ENCODE measurements around the gene ARFGEF3.

The ARFGEF3 gene

DNA sequence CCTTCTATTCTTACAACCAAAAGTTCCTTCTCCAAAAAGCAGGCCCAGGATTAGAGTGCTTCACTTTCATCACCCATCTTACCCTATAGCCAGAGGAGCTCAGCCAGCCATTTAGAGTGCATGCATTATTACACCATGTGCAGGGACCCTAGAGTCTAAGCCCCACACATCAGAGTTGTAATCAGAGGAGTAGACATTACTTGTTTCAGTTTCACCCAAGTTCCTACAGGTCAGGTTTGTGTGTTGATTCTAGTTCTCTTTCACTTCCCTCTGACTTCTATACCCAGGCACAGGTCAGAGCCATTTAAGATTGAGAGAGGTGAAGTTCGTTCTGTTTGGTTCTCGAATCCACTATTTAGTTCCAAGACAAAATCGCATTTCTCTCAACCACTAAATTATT is 16.3 kb upstream of the ARFGEF3 start:
- no peaks in the 10 kb centered on the region for H3K4me1 ChIP-seq (ENCODE audit: control extremely low read depth in 1 of 4, control insufficient read depth in 4 of 4, insufficient read depth in 4 of 4, low read length in 3 of 4)
- ChIA-PET CTCF (no interaction called here), POLR2A (no interaction called here)
- H3K4me3 ChIP-seq (ENCODE audit: control insufficient read depth in 1 of 7, extremely low read depth in 1 of 7, insufficient read depth in 4 of 7, low read depth in 2 of 7, low read length in 6 of 7) = no peak overlapping the region
- WGBS (ENCODE audit: insufficient coverage) = no CpG with 5 or more reads among the region's 3 CpGs
- no peak for DNase-seq
- no peaks in the 10 kb centered on the region for H3K36me3 ChIP-seq (ENCODE audit: control insufficient read depth in 4 of 4, insufficient read depth in 4 of 4, low read length in 3 of 4)
- peaks cover 0 to 2% (median 0%) of the 10 kb centered on the region in 5 experiments for H3K27me3 ChIP-seq (replicated peaks in 2 of 5; ENCODE audit: control insufficient read depth in 4 of 5, insufficient read depth in 5 of 5, low read length in 4 of 5)
- H3K27ac ChIP-seq (ENCODE audit: insufficient read depth in 1 of 2, low read depth in 1 of 2, low read length in 2 of 2, poor library complexity in 1 of 2, severe bottlenecking in 2 of 2) = no peak overlapping the region
- no peaks in the 10 kb centered on the region for H3K9me3 ChIP-seq (ENCODE audit: control extremely low read depth in 1 of 5, control insufficient read depth in 4 of 5, insufficient read depth in 2 of 5, low read depth in 1 of 5, low read length in 4 of 5)

- ChIA-PET CTCF (no interaction called here), POLR2A (no interaction called here)
- Histone ChIP-seq H3K9me3 (ENCODE audit: control extremely low read depth in 1 of 5, control insufficient read depth in 4 of 5, insufficient read depth in 2 of 5, low read depth in 1 of 5, low read length in 4 of 5) (no peaks in the 10 kb centered on the region), H3K4me3 (ENCODE audit: control insufficient read depth in 1 of 7, extremely low read depth in 1 of 7, insufficient read depth in 4 of 7, low read depth in 2 of 7, low read length in 6 of 7) (no peak overlapping the region), H3K4me1 (ENCODE audit: control extremely low read depth in 1 of 4, control insufficient read depth in 4 of 4, insufficient read depth in 4 of 4, low read length in 3 of 4) (no peaks in the 10 kb centered on the region), H3K27me3 (replicated peaks in 2 of 5; ENCODE audit: control insufficient read depth in 4 of 5, insufficient read depth in 5 of 5, low read length in 4 of 5) (peaks cover 0 to 2% (median 0%) of the 10 kb centered on the region in 5 experiments), H3K36me3 (ENCODE audit: control insufficient read depth in 4 of 4, insufficient read depth in 4 of 4, low read length in 3 of 4) (no peaks in the 10 kb centered on the region), H3K27ac (ENCODE audit: insufficient read depth in 1 of 2, low read depth in 1 of 2, low read length in 2 of 2, poor library complexity in 1 of 2, severe bottlenecking in 2 of 2) (no peak overlapping the region)
- no peak for DNase-seq
- 94% methylated on average over 3 of the region's 5 CpGs for WGBS (ENCODE audit: insufficient coverage)
These were observed 15.2 kb upstream of the ARFGEF3 start for GRCh38 chr6:138146544-138146943.

GRCh38 chr6:138155443-138155842 is 6.3 kb upstream of the ARFGEF3 start:
- peaks cover 0 to 9% (median 2%) of the 10 kb centered on the region in 5 experiments for H3K9me3 ChIP-seq (ENCODE audit: control extremely low read depth in 1 of 5, control insufficient read depth in 4 of 5, insufficient read depth in 2 of 5, low read depth in 1 of 5, low read length in 4 of 5)
- DNase-seq = no peak
- no peak overlapping the region for H3K27ac ChIP-seq (ENCODE audit: insufficient read depth in 1 of 2, low read depth in 1 of 2, low read length in 2 of 2, poor library complexity in 1 of 2, severe bottlenecking in 2 of 2)
- H3K36me3 ChIP-seq (ENCODE audit: control insufficient read depth in 4 of 4, insufficient read depth in 4 of 4, low read length in 3 of 4) = no peaks in the 10 kb centered on the region
- no peak overlapping the region for H3K4me3 ChIP-seq (ENCODE audit: control insufficient read depth in 1 of 7, extremely low read depth in 1 of 7, insufficient read depth in 4 of 7, low read depth in 2 of 7, low read length in 6 of 7)
- ChIA-PET CTCF (interaction anchor here (0.7 kb wide), 1 partner anchor 1061 kb away, joined by 3 read pairs; no protein-coding TSS in a partner anchor), POLR2A (no interaction called here)
- peaks cover 1 to 23% (median 7%) of the 10 kb centered on the region in 5 experiments for H3K27me3 ChIP-seq (replicated peaks in 2 of 5; ENCODE audit: control insufficient read depth in 4 of 5, insufficient read depth in 5 of 5, low read length in 4 of 5)
- H3K4me1 ChIP-seq (ENCODE audit: control extremely low read depth in 1 of 4, control insufficient read depth in 4 of 4, insufficient read depth in 4 of 4, low read length in 3 of 4) = no peaks in the 10 kb centered on the region
- WGBS (ENCODE audit: insufficient coverage) = 100% methylated on average over 1 of the region's 1 CpG

DNA sequence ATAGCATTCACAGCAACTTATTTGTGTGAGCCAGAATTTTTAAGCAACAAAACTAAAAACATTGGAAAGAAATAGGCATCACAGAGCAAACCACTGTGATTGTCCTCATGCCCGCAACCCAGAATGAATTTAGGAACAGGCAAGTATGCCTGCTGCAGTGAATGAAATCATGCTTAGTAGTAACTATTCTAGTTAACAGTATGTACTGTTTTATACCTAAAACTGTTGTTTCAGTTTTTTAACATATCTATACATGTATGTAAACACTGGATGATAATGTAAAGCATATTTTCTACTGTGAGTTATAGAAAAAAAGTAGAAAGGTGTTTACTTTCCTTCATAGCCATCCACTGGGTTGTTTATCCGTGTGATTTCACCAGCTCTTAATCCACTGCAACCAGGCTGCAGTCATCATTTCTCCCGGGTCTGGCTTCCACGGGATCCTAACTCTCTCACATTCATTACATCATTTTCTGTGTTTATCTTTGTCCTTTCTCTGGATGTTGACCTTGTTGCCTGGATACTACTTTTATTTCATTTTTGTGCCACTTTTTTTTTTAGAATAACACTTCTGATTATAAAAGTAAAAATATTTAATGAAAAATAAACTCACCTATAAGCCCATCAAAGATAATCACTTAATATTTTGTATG is 3.6 kb upstream of the ARFGEF3 start:
- DNase-seq = no peak
- H3K36me3 ChIP-seq (ENCODE audit: control insufficient read depth in 4 of 4, insufficient read depth in 4 of 4, low read length in 3 of 4) = no peaks in the 10 kb centered on the region
- ChIA-PET POLR2A (no interaction called here), CTCF (no interaction called here)
- H3K4me3 ChIP-seq (ENCODE audit: control insufficient read depth in 1 of 7, extremely low read depth in 1 of 7, insufficient read depth in 4 of 7, low read depth in 2 of 7, low read length in 6 of 7) = no peak overlapping the region
- peaks cover 0 to 20% (median 16%) of the 10 kb centered on the region in 4 experiments for H3K4me1 ChIP-seq (ENCODE audit: control extremely low read depth in 1 of 4, control insufficient read depth in 4 of 4, insufficient read depth in 4 of 4, low read length in 3 of 4)
- peaks cover 9 to 47% (median 17%) of the 10 kb centered on the region in 5 experiments for H3K27me3 ChIP-seq (replicated peaks in 2 of 5; ENCODE audit: control insufficient read depth in 4 of 5, insufficient read depth in 5 of 5, low read length in 4 of 5)
- WGBS (ENCODE audit: insufficient coverage) = 80% methylated on average over 2 of the region's 4 CpGs
- no peak overlapping the region for H3K27ac ChIP-seq (ENCODE audit: insufficient read depth in 1 of 2, low read depth in 1 of 2, low read length in 2 of 2, poor library complexity in 1 of 2, severe bottlenecking in 2 of 2)
- H3K9me3 ChIP-seq (ENCODE audit: control extremely low read depth in 1 of 5, control insufficient read depth in 4 of 5, insufficient read depth in 2 of 5, low read depth in 1 of 5, low read length in 4 of 5) = peaks cover 0 to 6% (median 2%) of the 10 kb centered on the region in 5 experiments

DNA sequence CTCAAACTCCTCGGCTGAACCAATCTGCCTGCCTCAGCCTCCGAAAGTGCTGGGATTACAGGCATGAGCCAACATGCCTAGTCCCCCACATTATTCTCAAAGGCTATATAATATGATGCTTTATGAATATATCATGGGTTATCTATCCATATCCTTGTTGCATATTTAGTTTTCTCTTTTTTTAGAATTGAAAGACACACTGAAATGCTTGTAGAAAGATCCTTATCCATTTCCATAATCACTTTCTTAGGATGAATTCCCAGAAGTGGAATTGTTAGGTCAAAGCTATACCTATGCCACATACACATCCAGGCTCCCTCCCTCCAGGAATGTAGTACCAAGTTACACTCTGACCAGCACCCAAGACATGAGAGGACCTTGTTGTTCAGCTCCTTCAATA is 2.5 kb upstream of the ARFGEF3 start:
- H3K4me3 ChIP-seq (ENCODE audit: control insufficient read depth in 1 of 7, extremely low read depth in 1 of 7, insufficient read depth in 4 of 7, low read depth in 2 of 7, low read length in 6 of 7) = no peak overlapping the region
- no peak for DNase-seq
- WGBS (ENCODE audit: insufficient coverage) = no CpG with 5 or more reads among the region's 2 CpGs
- POLR2A ChIA-PET = no interaction called here
- CTCF ChIA-PET = no interaction called here
- no peak overlapping the region for H3K27ac ChIP-seq (ENCODE audit: insufficient read depth in 1 of 2, low read depth in 1 of 2, low read length in 2 of 2, poor library complexity in 1 of 2, severe bottlenecking in 2 of 2)
- peaks cover 0 to 20% (median 16%) of the 10 kb centered on the region in 4 experiments for H3K4me1 ChIP-seq (ENCODE audit: control extremely low read depth in 1 of 4, control insufficient read depth in 4 of 4, insufficient read depth in 4 of 4, low read length in 3 of 4)
- H3K27me3 ChIP-seq (replicated peaks in 2 of 5; ENCODE audit: control insufficient read depth in 4 of 5, insufficient read depth in 5 of 5, low read length in 4 of 5) = peaks cover 16 to 59% (median 28%) of the 10 kb centered on the region in 5 experiments
- H3K36me3 ChIP-seq (ENCODE audit: control insufficient read depth in 4 of 4, insufficient read depth in 4 of 4, low read length in 3 of 4) = no peaks in the 10 kb centered on the region
- H3K9me3 ChIP-seq (ENCODE audit: control extremely low read depth in 1 of 5, control insufficient read depth in 4 of 5, insufficient read depth in 2 of 5, low read depth in 1 of 5, low read length in 4 of 5) = no peaks in the 10 kb centered on the region

- Histone ChIP-seq H3K4me3 (ENCODE audit: control insufficient read depth in 1 of 7, extremely low read depth in 1 of 7, insufficient read depth in 4 of 7, low read depth in 2 of 7, low read length in 6 of 7) (peak overlapping the region in 3 of 7 experiments; percentile 63 to 82 (median 67)), H3K27ac (ENCODE audit: insufficient read depth in 1 of 2, low read depth in 1 of 2, low read length in 2 of 2, poor library complexity in 1 of 2, severe bottlenecking in 2 of 2) (no peak overlapping the region), H3K27me3 (replicated peaks in 2 of 5; ENCODE audit: control insufficient read depth in 4 of 5, insufficient read depth in 5 of 5, low read length in 4 of 5) (peaks cover 17 to 62% (median 28%) of the 10 kb centered on the region in 5 experiments), H3K4me1 (ENCODE audit: control extremely low read depth in 1 of 4, control insufficient read depth in 4 of 4, insufficient read depth in 4 of 4, low read length in 3 of 4) (peaks cover 0 to 20% (median 16%) of the 10 kb centered on the region in 4 experiments), H3K9me3 (ENCODE audit: control extremely low read depth in 1 of 5, control insufficient read depth in 4 of 5, insufficient read depth in 2 of 5, low read depth in 1 of 5, low read length in 4 of 5) (peaks cover 0 to 5% (median 0%) of the 10 kb centered on the region in 5 experiments), H3K36me3 (ENCODE audit: control insufficient read depth in 4 of 4, insufficient read depth in 4 of 4, low read length in 3 of 4) (no peaks in the 10 kb centered on the region)
- CTCF ChIA-PET = no interaction called here
- POLR2A ChIA-PET = interaction anchor here (0.6 kb wide), 1 partner anchor 1305 kb away, joined by 3 read pairs; no protein-coding TSS in a partner anchor
- no peak for DNase-seq
- 74% methylated on average over 7 of the region's 11 CpGs for WGBS (ENCODE audit: insufficient coverage)
These were observed 1.2 kb upstream of the ARFGEF3 start for GRCh38 chr6:138160329-138161087.

DNA sequence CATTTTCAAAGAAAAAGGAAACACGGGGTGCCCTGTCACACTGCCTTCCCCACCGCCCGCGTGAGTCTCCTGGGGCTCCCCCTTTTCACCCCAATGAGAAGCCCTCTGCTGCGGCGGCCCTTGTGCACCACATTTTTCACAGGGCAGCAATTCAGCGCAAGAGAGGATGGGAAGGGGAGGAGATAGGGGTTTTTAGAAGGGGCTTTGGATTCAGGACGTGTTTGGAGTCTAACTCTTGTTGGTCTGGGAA is 726 bp upstream of the ARFGEF3 start:
- peak overlapping the region in 6 of 7 experiments; percentile 17 to 82 (median 53) for H3K4me3 ChIP-seq (ENCODE audit: control insufficient read depth in 1 of 7, extremely low read depth in 1 of 7, insufficient read depth in 4 of 7, low read depth in 2 of 7, low read length in 6 of 7)

More for the DNA sequence above, 726 bp upstream of the ARFGEF3 start:
- POLR2A ChIA-PET = no interaction called here
- Histone ChIP-seq H3K36me3 (ENCODE audit: control insufficient read depth in 4 of 4, insufficient read depth in 4 of 4, low read length in 3 of 4) (no peaks in the 10 kb centered on the region), H3K27me3 (replicated peaks in 2 of 5; ENCODE audit: control insufficient read depth in 4 of 5, insufficient read depth in 5 of 5, low read length in 4 of 5) (peaks cover 19 to 62% (median 28%) of the 10 kb centered on the region in 5 experiments), H3K27ac (ENCODE audit: insufficient read depth in 1 of 2, low read depth in 1 of 2, low read length in 2 of 2, poor library complexity in 1 of 2, severe bottlenecking in 2 of 2) (no peak overlapping the region), H3K9me3 (ENCODE audit: control extremely low read depth in 1 of 5, control insufficient read depth in 4 of 5, insufficient read depth in 2 of 5, low read depth in 1 of 5, low read length in 4 of 5) (peaks cover 0 to 5% (median 0%) of the 10 kb centered on the region in 5 experiments), H3K4me1 (ENCODE audit: control extremely low read depth in 1 of 4, control insufficient read depth in 4 of 4, insufficient read depth in 4 of 4, low read length in 3 of 4) (peaks cover 0 to 20% (median 16%) of the 10 kb centered on the region in 4 experiments)
- WGBS (ENCODE audit: insufficient coverage) = 0% methylated on average over 1 of the region's 8 CpGs
- peak in 2 of 3 donors; percentile 44 to 57 for DNase-seq
- CTCF ChIA-PET = no interaction called here

All from common myeloid progenitor, CD34-positive (primary cell).